ENCODE data around the gene SGCA.

DNA sequence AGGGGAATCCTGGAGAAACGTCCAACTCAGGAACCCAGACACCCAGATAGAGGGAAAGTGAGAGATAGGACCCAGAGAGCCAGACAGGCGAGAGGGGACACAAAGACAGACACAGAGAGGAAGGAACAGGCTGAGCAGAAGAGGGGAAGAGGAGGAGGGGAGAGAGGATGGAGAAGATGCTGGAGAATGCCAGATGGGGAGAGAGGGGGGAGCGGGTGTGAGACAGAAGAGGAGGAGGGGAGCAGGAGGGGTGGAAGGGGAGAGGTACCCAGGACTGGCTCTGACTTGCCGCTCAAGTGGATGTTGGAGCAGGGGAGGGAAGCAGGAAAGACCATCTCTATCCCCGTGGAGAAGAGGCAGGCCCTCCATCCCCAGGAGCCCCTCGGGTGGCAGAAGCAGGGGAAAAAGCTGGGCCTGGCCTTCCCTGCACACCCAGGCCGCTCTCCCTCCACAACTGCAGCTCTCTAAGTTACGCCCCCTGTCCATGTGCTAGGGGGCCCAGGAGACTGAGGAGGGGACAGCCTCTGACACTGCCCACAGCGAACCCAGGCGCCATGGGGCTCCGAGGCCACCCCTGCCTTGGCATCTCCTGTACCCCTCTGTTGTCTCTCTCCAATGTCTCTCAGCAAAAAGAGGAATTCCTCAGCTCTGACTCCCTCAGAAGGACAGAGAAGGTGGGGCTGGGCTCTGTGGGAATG lies 20.1 kb upstream of the SGCA start:
- no peak for TF ChIP-seq CTCF (IDR thresholded peaks at IDR 0.05)
- TF ChIP-seq POLR2A (IDR thresholded peaks at IDR 0.05): no peak

All from testis (tissue), 2 donors.